Stimulated activated CD4-positive, alpha-beta T cell treated with anti-CD3 and anti-CD28 coated beads, Interleukin-4, amount 100 ng/mL, for 4 hours (primary cell): ENCODE measurements around the gene RASL10B.

Experiments
- DNase-seq, 2 experiments: peaks; one replicate each; pipeline ENCODE4 v3.0.0-alpha.2; 2020

Gene RASL10B

DNA sequence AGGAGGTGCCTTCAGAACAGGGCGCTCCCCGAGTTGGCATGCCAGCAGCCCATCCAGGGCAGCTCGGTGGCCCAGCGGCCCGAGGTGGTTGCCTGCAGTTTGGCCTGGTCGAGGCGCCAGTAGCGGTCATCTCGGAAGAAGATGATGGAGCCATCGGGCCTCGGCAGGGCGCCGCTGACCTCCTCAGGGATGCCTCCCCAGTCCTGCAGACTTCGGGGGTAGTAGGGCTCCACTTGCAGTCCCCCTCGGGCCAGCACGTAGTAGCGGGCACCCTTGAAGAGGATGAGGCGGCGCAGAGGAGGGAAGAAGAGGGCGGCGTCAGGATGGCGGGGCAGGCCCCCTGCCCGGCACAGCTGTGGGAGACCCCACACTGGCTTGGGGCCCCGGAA lies 35.0 kb downstream of the RASL10B start:
- DNase-seq: no peak

DNA sequence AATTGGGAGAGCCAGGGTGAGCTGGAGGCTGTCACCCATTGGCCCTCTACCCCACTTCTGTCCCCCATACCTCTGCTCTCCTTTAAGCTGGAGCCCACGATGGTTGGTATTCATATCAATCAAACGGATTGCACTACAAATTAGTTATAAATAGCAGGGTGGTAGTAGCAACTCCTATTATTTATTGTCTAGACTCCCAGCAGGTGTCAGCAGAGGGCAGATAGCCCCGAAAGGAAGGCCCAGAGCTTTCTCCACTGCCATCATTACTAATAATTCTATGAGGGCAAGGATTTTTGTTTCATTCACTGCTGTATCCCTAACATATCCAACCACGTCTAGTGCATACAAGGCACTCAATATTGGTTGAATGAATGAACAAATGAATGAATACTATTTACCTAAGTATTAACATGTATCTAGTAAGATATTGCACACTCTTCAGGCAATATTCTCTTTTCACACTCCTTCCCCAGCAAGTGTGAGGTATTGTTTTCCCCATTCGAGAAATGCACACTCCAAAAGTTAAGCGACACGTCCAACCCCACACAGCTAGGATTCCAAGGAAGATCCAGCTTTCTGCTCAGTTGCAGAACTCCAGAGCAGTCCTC lies 35.6 kb downstream of the RASL10B start:
- DNase-seq: peak; percentile 17 to 21

DNA sequence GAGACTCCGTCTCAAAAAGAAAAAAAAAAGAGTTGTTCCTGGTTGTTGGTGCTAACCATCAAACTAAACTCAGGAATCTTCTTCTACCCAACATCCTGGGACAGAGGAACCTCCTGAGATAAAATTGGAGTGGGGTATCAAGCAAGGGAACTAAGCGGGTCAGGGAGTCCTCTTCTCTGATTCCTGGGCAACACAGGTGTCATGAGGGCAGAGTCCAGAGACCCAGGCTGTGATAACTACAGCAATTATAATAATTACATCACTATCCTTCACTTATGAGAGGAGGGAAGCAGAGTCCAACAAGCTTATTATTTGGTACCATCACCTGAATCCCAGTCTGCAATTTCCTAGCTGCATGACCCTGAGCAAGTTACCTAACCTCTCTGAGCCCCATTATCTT lies 37.4 kb downstream of the RASL10B start:
- no peak for DNase-seq

DNA sequence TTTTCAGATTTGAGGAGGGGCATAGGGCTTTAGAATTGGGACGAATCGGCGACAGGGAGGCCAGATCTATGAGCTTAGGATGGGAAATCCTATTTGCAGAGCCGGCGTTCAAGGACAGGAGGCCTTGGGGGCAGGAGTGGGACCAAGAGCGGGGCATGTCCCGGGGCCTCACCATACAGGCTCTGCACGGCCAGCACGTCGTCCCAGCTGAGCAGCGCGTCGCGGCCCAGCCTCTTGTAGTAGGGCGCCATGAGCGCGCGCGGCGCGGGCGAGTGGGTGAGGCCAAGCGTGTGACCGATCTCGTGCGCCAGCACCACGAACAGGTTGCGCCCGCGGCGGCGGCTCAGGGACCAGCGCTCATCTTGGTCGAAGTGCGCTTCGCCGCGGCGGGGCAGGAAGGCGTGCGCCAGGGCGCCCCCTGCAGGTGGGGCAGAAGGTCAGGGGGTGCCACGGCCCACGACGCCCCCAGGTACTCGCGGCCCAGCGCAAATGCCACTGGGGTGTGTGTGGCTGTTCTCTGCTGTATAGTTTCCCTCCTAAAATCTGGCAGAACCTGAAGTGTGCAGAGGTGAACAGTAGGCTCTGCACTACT lies 38.6 kb downstream of the RASL10B start:
- DNase-seq: no peak

DNA sequence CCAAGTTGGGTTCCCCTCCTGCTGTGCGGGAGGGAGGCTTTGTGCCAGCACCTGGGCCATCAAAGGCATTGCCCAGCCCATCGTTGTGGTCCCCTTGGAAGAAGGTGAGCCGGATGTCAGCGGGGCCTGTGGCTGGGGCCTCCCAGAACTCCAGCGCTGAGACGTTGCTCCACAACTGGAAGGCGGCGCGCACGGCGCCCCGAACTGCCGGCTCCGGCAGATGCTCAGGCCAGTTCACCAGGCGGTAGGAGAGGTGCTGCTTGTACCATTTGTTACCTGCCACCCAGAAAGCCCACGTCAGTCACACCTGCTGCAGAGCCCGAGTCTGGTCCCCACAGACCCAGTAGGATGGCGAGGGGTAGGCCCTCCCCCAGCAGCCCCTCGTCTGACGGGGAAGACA lies 41.7 kb downstream of the RASL10B start:
- no peak for DNase-seq

DNA sequence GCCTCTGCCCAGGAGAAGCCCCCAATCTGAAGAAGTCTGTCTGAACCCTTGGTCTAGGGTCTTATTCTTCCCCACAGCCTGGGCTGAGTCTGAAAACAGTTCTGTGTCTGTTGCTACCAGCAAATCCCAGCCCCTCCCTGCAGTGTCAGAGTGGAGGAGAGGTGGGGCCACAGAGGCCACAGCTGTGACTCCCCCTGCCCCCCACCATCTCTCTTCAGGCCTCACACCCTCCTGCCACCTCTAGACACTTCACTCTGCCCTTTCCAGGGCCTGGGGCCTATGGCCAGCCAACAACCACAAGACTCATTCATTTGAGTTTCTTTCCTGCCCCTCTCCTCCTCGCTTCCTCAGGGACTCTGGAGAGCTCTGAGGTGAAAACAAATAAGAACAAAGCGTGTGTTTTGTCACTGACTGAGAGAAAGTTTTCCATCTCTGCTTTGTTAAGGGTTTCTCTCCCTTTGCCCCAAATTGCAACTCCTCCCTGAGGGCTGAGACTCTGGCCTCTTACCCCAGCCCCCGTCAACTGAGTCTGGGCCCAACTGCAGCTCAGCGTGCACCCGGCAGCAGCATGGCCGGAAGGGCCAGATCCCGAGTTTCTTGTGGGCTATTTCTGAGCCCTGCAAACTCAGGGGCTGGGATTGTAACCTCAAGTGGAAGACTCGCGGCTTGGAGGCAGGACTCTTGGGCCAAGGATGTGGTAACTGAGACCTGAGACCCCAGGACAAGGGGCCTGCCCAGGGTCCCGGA lies 42.4 kb downstream of the RASL10B start:
- no peak for DNase-seq

DNA sequence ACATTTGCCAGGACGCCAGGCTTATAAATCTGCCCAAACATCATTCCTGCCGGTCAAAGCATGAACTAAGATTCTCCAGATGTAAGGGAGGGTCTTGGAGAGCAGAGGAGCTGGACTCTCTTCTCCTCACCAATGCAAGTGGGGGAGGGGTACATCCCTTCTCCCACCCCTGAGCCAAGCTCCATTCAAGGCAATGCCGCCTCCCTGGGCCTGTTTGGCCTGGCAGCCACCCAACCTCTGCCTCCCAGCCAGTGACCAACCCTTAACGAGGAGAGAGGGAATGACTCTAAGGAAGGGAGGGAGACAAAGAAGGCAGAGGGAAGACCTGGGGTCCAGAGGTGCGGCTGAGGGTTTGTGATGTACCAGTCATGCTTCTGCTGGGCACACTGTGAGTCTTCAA lies 43.1 kb downstream of the RASL10B start:
- DNase-seq: no peak

DNA sequence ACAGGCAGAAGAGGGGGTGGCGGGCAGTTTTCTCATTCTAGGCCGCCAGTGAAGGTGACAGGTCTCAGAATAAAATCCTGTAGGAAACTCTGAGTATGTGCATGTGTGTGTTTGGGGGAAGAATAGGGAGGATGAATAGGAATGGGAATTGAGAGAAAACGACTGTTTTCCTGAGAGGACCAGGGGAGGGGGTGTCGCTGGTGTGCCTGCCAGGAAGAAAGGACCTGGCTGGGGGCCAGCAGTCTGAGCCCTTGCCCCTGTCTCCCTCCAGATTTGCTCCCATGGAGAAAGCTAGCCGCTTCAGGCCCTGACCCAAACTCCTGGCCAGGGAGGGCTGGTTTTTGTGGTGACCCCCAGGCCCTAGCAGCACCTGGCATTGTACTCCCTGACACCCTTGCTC lies 43.6 kb downstream of the RASL10B start:
- DNase-seq: no peak

DNA sequence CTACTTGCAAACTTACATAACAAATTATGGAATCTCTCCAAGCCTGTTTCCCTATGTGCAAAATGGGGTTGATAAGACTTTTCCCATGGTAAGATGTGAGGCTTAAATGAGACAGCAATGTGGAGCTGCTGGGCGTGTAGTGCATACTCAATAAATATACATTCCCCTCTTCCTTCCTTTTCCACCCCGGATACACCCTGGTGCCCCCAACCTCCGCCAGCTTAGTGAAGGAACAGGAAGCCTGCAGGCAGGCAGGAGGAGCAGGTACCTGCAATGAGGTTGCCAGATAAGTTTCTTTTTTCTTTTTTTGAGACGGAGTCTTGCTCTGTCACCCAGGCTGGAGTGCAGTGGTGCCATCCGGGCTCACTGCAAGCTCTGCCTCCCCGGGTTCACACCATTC lies 44.1 kb downstream of the RASL10B start:
- DNase-seq: no peak

DNA sequence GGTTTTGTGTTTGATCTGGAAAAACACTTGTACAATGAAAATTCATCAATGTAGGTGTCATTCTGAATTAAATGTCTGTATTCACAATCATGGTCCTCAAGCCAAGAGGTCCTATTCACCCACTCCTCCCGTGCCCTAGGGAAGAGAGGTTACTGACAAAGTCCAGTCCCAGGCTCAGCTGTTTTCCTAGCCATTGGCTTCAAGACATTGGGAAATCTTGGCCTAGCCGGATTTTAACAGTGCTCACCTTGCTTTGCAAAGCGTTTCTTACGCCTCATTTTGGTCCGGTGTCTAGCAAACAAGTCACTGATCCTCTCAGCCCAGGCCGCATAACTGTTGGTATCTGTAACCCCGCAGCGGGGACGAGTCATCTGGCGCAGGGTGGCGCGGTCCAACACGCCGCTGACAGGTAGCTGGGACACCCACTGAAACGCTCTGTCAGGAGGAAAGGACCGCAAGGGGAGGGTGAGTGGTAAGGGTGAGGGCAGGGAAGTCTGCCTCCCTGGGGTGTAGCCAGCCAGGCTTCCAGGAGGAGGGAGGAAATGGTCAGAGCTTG lies 47.3 kb downstream of the RASL10B start:
- DNase-seq: no peak

DNA sequence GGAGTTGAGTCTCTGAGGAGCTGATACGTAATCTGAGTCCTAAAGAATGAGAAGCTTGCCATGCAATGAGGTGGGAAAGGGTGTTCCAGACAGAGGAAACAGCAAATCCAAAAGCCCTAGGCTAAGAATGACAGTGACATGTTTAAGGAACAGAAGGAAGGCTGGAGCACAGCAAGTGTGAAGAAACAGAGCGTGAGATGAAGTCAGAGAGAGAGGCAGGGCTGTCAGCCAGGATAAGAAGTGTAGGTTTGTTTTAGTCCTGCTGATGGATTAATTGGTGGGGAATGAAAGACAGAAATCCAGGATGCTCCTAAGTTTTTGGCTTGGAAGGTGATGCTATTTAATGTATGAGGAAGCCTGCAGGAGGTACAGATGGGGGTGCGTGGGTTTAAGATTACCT lies 49.5 kb downstream of the RASL10B start:
- no peak for DNase-seq

DNA sequence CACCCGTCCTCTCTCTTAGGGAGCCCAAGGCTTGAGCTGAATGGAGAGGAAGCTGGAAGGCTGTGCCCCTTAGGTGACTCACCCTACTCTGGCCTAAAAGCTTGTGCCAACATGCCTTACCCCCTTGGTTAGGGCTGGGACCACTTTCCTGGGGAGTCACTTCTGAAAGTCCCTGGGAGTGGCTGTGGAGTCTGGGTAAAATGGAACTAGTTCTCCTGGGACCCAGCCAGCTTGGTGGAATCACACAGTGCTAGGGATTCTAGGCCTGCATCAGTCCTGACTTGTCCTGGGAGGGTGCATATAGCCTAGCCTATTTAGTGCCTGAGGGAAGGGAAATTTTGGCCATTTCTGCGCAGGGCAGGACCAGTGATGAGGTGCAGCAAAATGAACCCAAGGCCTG lies 53.5 kb downstream of the RASL10B start:
- DNase-seq: no peak

DNA sequence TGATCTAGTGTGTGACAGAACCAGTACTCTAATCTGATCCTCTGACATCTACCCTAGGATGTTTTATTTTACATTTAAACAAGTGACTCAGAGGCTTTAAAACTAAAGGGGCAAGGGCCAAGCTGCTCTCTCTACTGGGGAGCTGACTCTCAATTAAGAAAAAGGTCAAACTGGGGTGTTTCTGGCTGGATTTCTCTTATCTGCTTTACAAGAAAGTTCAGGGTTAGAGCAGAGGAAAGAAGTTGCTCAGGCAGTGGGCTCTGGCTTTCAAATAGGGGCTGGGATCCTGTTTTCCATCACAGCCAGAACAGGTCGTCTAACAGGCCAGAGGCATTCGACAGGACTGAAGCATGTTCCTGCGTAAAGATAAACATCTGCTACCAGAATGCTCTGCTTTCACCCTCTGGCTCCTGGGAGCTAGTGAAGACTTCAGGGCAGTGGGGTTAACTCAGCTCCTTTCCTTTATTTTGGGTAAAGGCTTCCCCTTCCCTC lies 55.5 kb downstream of the RASL10B start:
- DNase-seq: no peak

DNA sequence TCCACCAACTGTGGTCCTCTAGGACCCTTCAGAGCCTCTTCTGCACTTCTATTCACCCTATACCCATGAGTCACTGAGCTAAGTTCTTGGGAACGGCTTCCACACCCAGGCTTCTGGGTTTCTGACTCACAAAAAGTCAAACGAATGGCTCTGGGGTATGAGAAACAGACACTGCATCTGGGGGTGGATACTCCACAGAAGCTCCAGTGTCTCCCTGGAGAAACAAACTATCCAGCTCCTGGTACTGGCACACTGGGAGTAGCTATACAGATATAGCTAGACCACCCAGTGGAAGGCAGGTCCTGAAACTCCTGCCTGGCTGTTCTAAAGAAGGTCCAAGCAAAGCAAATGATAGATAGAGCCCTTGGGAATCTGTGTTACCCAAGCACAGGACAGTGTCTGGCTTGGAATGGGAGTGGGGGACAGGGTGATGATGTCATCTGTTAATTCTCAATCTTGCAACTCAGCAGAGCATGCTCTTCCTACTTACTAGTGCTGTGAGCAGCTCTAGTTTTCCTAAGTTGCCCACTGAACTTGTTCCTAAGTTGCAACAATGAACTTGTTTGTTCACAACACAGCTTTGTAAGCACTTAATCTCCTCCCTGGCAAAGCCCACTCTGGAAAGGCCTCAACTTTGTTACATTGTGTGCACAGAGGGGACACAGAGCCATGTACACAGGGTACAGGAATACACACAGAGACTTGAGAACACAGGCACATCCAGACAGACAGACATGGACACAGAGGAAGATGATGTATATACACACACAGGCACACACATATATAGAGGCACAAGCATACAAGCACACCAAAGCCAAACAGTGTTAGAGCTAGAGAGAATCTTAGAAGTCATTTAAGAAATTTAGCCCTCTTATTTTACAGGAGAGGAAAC lies 57.3 kb downstream of the RASL10B start:
- DNase-seq: peak in 1 of 2 experiments; percentile 9

DNA sequence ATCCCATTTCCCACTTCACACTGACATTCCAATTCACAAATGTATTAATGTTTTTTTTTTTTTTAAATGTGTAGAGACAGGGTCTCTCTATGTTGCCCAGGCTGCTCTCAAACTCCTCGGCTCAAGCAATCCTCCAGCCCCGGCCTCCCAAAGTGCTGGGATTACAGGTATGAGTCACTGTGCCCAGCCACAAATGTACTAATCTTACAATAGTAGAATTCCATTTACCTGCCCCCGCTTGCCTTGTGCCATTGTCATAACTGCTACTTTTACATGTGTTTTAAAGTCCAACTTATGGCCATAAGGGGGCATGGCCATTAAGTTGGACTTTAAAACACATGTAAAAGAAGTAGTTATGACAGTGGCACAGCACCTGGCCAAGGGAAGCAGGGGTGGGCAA lies 59.4 kb downstream of the RASL10B start:
- DNase-seq: no peak

DNA sequence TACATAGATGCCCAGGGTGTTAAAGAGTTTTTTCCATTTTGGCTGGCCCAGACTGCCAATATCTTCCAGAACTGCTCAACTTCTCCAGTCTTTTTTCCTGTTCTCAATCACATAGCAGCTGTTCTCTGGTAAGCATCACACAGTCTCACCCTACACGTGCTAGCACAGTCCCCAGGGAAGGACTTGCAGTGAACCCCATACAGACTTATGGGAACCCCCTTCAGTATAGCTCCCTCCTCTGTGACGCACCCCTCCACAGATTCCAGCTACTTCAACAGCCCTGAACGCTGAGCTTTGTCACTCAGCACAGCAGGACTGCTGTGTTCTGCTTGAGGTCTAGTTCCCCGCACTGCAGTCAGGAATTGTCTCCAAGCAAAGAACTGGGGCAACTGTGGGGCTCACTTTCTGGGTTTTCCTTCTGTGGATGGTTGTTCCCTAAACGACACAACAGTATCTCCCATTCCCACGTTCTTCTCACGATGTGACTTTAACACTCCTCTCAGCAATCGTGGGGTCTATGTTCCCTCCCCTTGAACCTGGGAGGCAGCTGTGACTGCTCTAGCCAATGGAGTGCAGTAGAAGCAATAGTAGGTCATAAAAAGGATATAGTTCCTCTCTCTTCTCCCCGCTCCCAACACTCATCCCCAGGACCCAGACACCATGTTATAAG lies 60.4 kb downstream of the RASL10B start:
- no peak for DNase-seq
